HG03095 (cell line): ENCODE results near the gene MYLK.
"Not testable (repeated sequence)": the region's sequence is repeated elsewhere in the genome, so short reads cannot be mapped to it uniquely, and the experiment has no call there.

Experiments used
- ATAC-seq: cut with Tn5 transposase; IDR thresholded peaks from one replicate; pipeline ENCODE4 v1.9.1; 2021; ENCODE audit warnings: moderate library complexity; ENCODE audit not compliant: unreplicated experiment

The MYLK gene

DNA sequence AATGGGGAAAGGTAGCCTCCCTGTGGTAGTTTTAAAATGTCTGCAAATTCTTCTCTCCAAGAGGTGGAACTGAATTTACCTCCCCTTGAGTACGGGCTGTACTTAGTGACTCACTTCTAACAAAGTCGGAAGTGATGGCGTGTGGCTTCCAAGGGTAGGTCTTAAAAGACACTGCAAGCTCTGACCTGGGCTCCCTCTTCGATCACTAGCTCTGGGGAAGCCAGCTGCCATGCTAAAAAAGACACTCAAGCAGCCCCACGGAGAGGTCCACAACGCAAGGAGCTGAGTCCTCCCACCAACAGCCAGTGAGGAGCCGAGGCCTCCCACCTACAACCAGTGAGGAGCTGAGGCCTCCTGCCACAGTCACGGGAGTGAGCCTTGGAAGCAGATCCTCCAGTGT lies 177.3 kb downstream of the MYLK start:
- no peak for ATAC-seq

DNA sequence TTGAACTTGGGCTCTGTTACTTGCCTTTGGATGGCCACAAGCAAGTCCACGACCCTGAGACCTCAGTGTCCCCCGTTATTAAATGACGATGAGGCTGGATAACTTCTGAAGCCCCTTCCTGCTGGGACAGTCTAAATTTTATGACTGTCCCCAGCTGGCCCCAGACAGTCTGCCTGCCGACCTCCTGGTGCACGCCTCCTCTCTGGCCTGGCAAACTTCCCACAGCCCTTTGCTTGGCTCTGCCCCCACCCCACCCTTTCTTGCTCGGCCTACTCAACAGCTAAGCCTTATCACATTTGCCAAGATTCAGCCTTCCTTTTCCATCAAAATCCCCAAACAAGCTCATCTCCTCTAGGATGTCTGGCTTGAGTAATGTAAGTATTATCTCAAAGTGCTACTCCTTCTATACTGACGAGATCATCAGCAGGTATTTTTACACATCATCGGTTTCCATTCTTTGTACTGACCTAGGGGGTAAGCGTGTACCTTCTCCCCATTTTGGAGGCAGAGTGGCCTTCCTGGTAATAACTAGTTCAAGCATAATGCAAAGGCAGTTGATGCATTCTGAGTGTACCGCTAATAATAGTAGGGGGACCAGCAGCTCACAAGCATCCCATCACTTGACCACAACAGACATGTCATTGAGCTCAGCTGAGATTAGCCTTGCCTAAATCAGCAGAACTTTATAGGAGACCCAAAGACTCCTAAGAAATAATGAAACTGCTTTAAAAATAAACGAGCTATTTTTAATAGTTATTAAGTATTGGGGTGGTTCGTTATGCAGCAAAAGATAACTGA lies 178.4 kb downstream of the MYLK start:
- ATAC-seq: no peak

DNA sequence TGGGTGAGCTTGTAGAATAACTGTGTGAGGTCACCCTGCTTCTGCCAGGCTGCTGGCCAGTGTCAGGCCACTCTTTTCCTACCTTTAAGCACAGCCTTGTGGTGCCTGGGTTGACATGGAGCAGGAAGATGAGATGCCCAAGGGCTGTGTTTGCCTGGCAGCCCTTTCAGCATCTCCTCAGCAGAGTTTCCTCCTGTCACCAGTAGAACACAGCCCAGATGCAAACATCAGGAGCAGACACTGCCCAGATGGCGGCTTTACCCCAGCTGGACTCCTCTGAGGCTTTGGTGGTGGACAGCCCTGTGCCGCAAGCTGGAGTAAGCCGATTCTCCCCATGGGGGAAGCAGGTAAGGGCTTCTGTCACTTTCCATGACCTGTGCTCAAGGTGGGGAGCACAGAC lies 180.5 kb downstream of the MYLK start:
- ATAC-seq: not testable (repeated sequence)

DNA sequence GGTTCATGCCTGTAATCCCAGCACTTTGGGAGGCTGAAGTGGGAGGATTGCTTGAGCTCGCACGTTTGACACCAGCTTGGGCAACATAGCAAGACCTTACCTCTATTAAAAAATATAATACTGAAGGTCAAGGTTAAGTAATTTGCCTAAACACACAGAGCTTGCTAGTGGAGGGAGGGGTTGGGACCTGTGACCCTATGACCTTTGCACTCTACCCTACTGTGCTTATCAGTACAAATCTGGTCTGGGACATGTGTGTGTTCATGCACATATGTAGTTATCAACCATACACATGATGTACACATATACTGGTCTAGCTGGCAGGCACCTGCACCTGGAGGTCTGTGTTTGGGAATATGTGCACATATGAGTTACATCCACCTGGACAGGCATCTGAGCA lies 181.4 kb downstream of the MYLK start:
- no peak for ATAC-seq

DNA sequence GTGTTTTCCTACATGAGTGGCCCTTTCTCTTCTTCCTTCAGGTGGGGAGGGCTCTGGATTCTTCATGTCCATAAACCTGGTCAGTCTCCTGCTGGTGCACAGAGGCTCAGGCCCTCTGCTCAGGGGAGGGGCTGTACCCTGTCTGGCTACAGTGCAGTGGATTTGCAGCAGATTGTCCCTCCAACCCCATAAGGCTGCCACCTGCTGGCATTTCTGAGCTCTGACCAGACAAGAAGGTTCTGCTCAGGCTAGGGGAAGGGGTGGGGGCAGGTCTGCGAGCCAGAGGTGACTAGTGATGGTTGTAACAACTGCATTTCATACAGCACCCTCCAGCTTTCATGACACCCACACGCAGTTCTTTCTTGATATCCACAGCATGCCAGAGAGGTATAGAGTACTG lies 182.1 kb downstream of the MYLK start:
- not testable (repeated sequence) for ATAC-seq

DNA sequence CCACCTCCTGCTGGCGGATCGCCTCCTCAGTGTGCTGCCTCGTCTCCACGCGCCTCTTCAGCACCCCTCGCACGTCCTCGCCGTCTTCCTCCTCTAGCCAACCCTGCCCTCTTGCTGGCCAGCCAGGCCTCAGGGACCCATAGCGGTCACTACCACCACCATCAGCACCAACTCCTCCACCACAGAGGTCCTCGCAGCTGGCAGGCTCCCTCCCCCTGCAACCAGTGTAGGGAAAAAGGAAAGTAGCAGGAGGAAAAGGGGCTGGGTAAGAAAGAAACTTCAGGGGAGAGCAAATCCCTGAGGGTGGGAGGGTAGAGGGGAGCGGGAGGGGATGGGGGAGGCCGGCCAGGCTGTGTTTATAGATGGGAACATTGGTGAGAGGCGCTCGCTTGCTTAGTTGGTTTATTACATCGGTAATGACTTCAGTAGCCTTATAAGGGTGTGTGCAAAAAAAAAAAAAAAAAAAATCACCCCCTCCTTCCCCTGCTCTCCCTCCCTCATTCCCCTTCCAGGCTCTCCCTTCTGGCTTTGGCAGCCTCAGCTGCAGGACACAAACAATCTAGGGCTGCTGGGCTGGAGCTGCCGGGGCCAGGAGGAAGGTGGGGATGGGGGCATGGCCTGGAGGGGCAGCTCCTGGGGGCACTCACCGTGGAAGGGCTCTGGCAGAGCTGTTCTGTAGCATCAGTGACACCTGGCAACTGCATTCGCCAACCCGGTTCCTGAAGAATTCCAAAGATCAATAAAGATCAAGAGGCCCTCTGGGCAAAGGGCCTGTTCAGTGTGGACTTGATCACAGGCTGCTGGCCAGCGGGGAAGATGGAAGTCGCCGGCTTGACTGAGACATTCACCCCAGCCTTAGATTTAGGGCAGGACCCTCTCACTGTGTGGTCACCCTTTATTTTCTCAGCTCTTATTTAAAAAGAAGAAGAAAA lies 183.1 kb downstream of the MYLK start:
- ATAC-seq: no peak

DNA sequence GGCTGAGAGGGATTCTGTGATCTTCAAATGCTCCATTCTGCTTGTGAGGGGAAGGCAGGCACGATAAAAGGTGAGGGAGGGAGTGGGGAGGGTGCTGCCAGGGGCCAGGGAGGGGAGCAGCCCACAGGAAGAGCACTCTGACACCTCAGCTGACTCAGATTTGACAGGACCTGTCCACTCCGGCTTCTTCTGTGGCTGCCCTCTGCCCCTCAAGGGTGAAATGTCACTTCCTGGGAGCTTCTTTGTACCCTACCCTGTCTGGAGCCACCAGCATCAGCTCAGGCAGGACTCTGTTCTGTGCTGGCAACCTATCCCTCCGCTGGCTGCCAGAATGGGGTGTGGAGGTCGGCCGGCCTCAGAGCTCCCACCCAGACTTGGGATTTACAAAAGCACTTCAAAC lies 185.3 kb downstream of the MYLK start:
- ATAC-seq: no peak

DNA sequence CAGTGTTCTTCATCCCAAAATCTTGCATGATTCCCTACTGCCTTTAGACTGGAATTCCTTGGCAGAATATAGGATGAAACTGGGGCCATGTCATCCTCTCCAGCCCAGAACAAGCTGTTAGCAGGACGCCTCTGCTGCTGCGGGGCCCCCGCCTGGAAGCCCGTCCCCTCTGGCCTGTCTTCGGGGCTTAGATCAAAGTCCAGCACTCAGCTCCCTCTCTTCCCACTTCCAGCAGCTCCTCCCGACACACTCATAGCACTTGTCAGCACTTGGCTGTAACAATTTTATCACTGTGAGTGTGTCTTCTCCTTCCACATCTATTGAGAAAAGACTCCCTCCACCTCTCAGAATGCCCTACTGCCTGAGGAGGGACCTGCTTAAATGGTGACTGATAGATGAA lies 187.3 kb downstream of the MYLK start:
- no peak for ATAC-seq

DNA sequence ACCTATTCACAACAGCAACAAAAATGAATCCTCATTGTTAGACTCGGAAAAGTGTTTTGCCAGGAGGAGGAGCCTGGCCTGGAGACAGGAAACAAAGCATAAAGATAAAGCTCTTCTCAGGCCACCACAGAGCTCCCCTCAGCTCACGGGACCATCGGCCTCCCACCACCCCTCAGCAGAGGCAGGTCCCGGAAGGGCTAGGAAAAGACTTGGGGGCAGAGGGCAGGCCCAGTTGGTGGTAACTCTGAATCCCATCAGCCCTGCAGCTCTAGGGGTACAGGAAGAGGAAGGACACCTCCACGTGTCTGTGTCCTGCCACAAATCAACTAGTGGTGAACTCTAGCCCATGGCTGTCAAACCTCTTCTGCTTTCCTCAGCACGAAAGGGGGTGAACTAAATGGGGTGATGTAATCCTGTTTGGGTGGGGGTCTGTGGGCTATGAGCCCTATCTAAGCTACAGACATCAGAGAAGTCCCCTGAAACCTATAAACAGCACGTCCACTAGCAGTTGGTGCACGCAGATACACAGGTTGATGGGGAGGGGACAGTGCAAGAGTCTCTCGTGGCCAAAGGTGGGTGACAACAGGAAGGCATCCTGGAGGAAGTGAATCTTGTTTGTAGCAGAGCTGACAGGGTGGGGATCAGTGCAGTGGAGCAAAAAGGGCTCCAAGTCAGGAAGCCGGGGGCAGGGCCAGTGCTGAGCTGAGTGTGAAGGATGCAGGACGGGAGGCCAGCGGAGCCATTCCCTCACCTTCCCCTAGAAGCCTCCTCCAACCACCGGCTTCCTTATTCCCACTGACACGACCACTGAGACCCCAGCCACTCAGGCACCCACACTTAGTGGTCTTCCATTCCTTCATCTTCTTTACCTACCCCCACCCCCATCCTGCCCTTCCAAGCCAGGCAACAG lies 188.1 kb downstream of the MYLK start:
- no peak for ATAC-seq

DNA sequence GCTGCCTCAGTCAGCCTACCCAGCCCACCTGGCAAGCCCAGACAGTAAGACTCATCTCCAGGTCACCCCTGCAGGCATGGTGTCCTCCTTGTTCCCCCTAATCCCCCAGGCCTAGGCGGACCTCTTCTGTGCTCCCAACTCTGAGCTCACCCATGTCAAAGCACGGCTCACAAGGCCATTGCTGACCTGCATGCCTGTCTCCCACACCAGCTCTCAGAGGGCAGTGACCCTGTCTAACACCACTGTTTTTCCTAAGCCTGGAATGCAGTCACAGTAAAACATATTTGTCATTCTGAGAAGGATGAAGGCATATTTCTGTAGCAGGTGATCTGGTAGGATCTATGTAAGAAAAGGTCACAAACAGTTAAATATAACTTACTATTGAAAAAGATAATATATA lies 189.0 kb downstream of the MYLK start:
- ATAC-seq: no peak

DNA sequence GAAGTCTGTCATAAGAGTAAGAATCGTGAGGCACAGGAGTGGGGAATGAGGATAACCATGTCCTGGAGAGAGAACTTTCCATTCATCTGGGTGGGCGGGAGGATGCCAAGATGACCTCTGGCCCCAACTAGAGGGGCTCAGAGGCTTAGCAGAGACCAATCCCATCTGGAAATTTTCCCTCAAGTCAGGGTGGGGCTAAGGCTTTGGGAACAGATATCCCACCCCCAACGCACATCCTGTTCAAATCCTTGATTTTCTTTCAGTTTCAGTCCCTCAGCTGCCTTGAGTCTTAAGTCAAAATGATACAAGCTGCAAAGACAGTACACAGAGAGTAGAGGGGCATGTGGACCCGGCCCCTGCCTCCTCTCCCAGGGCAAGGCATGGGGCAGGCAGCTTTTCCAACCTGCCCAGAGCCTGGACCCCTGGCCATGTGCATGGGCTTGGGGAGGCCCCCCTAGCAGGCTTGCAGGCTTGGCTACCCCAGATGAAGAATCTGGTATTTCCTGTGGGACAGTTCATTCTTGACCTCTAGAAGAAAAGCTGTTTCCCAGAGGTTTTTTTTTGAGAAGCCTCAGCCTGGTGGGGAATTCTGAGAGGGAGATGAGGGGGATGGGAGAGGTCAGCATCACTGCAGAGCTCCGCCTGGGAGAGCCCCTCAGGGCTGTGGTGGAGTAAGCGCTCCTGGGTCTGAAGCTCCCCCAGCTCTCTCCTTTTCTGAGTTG lies 189.6 kb downstream of the MYLK start:
- ATAC-seq: no peak

DNA sequence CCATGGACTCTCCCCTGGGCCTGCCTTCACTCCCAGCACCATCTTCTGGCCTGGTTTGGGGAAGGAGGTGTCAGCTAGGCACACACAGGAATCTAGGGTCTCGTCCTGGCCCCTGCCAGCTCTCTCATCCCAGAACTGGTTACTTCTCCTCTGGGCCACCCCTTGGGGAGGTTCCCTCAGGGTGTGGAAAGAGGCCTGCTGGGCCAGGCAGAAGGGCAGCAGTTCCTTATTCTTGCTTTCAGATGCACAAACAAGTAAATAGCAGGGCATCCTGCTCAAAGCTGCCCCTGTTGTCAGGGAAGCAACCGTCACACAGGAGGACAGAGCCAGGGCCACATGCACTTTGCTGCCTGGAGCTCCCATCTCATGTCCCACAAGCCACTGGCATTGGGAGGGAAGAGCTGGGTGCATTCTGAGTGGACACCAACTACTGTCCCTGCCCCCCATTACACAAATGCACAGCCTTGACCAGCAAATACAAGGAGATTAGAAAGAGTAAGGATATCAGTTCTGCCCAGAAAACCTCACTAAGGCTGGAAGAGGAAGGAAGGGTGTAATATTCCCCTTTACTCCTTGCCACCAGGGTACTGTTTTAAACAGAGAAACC lies 190.4 kb downstream of the MYLK start:
- no peak for ATAC-seq

DNA sequence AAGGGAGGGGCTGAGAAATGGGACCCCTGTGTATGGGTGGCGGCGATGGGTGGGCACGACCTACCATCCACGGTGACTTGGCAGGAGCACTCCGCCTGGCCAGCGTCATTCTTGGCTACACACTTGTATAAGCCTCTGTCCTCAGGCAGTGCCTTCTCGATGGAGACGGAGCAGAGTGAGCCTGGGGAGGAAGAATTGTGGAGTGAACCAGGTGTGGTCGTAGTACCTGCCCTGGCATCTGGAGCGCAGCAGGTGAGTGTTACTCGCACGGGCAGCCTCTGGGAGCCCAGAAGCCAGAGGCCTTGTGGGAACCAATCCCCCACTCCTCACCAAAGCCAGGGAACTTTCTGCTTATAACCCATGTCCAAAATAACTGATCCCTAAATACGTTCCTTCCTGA lies 191.5 kb downstream of the MYLK start:
- ATAC-seq: no peak

DNA sequence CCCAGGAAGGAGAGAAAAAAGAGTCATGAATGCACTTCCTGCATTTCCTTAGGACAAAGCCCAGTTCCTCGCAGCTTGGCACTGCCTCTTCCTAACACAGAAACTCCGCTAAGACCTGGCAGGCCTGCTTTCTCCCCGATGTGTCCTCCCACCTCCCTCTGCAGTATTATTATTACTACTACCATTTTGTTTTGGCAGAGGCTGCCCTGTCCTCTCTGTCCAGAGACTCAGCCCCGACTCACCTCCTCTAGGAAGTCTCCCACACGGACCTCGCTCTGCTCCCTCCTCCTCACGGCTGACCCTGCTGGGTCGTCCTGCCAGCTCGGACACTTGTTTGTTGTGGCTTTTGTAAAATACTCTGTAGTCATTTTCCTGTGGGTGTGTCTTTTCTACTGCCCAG lies 192.1 kb downstream of the MYLK start:
- no peak for ATAC-seq

DNA sequence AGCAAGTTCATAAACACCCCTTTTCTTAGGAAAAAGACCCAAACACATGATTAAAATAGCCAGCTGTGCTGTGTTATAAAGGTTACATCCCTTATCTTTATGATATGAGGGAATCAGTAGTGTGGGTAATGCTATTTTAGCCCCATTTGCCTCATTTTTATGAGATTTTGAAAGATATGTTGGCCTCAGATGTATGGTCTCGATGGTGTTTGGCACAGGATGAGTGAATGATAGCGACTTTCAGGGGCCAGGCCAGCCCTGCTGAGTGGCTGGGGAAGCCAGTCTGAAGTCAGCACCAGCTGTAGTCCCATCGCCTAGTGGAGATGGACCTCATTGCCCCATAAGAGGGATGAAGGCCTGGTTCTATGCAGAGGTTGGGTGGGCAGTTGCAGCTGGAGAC lies 194.3 kb downstream of the MYLK start:
- no peak for ATAC-seq

DNA sequence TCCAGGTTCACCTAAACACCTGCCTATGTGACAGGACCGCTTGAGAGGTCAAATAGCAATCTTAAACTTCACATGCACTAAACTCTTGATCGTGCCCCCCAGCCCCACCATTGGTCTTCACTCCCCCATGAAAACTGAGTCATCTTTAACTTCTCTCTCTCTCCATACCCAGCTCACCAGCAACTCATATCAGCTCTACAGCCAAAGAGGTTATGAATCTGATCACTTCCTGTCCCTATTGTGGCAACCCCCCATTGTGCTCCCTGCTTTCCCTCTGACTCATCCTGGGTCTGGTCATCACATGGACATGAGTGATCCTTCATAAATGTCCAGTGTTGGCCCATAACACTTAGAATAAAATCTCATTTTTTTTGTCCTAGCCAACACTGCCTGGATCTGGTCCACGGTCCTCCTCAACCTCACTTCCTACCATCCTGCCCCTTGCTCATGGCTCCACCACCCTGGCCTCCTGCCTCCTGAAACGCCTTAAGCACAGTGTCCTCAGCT lies 195.8 kb downstream of the MYLK start:
- ATAC-seq: no peak

DNA sequence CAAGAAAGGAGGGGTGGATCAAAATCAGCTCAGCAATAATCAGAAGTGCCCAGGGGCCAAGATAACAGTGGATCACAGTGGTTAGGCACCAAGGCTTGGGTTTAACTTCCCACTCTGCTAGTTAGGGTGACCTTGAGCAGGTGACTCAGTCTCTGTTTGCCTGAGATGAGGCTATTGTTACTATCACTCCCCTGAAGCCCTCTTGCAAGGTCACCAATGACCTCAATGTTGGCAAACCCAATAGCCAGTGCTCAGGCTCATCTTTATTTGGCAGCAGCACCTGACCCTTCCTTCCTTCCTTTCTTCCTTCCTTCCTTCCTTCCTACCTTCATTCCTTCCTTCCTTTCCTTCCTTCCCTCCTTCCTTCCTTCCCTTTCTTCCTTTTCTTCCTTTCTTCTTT lies 196.8 kb downstream of the MYLK start:
- no peak for ATAC-seq

DNA sequence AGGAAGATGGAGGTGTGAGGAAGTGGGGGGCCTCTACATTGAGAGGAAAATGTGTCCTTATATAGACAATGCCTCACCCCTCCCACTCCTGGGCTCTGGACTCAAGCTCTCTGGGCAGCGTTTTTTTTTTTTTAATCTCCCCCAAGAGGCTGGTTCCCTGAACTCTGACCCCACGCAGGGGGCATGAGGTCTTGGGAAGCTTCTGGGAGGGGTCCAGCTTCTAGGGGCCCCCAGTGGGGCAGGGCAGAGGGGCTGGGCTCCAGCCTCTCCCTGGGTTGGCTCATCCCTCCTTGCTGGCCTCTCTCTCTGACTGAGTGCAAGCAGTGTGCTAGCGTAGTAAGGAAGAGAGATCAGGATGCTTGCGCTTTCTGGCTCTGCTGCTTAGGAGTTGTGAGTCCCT lies 197.9 kb downstream of the MYLK start:
- ATAC-seq: no peak

DNA sequence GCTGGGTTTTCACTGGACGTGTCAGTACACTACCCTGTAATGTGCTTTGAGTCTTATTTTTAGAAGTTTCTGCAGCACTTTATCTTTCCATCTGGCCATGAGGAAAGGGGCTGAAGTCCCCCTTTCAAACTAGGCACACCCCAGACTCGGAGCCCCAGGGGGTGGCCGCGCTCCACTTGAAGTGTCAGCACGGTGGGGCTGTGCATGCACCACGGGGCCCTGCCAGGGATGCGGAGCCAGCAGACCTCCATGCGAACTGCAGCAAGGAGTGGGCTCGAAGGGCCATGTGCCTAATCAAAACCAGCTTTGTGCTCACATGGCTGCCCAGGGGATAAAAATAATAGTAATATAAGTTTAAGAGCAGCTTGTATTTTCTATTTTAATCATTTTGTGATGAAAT lies 198.4 kb downstream of the MYLK start:
- no peak for ATAC-seq

DNA sequence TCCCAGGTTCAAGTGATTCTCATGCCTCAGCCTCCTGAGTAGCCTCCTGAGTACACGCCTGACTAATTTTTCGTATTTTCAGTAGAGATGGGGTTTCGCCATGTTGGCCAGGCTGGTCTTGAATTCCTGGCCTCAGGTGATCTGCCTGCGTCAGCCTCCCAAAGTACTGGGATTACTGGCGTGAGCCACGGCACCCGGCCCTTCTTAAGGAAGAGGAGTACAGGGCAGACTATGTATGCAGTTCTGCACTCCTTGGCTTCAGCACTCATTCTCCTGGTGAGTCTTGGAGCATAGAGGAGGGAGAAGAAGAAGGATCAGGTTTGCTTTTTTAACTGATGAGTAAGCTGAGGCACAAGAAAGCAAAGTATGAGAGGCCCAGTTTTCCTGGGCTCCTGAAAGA lies 199.5 kb downstream of the MYLK start:
- no peak for ATAC-seq
